NCI-H2029 (cell line): ENCODE results near the gene HTRA1.

ENCODE experiments used
- DNase-seq: peaks from one replicate; lab custom pipeline; 2025; lab: John Stamatoyannopoulos, UW

The HTRA1 gene

GRCh38 chr10:122495406-122496340 lies 34.3 kb downstream of the HTRA1 start:
- DNase-seq: peak; percentile 38

GRCh38 chr10:122497241-122497640 lies 35.9 kb downstream of the HTRA1 start:
- no peak for DNase-seq

GRCh38 chr10:122498521-122498920 lies 37.2 kb downstream of the HTRA1 start:
- DNase-seq: no peak

- DNase-seq: no peak
Observed at GRCh38 chr10:122499012-122499411, 37.7 kb downstream of the HTRA1 start.

- no peak for DNase-seq
Observed at GRCh38 chr10:122499491-122499941, 38.2 kb downstream of the HTRA1 start.

- no peak for DNase-seq
Observed at GRCh38 chr10:122500194-122500593, 38.8 kb downstream of the HTRA1 start.

GRCh38 chr10:122500726-122501125 lies 39.4 kb downstream of the HTRA1 start:
- DNase-seq: no peak

GRCh38 chr10:122503012-122503411 lies 41.7 kb downstream of the HTRA1 start:
- no peak for DNase-seq

GRCh38 chr10:122503886-122504609 lies 42.7 kb downstream of the HTRA1 start:
- DNase-seq: no peak

GRCh38 chr10:122504610-122504950 lies 43.2 kb downstream of the HTRA1 start:
- peak; percentile 75 for DNase-seq

GRCh38 chr10:122505011-122505410 lies 43.7 kb downstream of the HTRA1 start:
- DNase-seq: no peak

- no peak for DNase-seq
Observed at GRCh38 chr10:122505885-122506645, 44.7 kb downstream of the HTRA1 start.

GRCh38 chr10:122507616-122508015 lies 46.3 kb downstream of the HTRA1 start:
- no peak for DNase-seq

- no peak for DNase-seq
Observed at GRCh38 chr10:122508021-122508420, 46.7 kb downstream of the HTRA1 start.

- no peak for DNase-seq
Observed at GRCh38 chr10:122509323-122509722, 48.0 kb downstream of the HTRA1 start.

- DNase-seq: no peak
Observed at GRCh38 chr10:122510326-122510725, 49.0 kb downstream of the HTRA1 start.

GRCh38 chr10:122510736-122511135 lies 49.4 kb downstream of the HTRA1 start:
- no peak for DNase-seq

GRCh38 chr10:122513053-122513452 lies 51.7 kb downstream of the HTRA1 start:
- DNase-seq: no peak

GRCh38 chr10:122514045-122514840 lies 52.9 kb downstream of the HTRA1 start:
- DNase-seq: no peak

- no peak for DNase-seq
Observed at GRCh38 chr10:122515022-122515424, 53.7 kb downstream of the HTRA1 start.

GRCh38 chr10:122515588-122516231 lies 54.4 kb downstream of the HTRA1 start:
- no peak for DNase-seq
